HG03039 (cell line): ENCODE measurements around the gene PIP5K1C.

Experiments
- ATAC-seq: cut with Tn5 transposase; IDR thresholded peaks from one replicate; pipeline ENCODE4 v1.9.1; 2021; ENCODE audit warnings: mild to moderate bottlenecking, moderate library complexity; ENCODE audit not compliant: unreplicated experiment

The PIP5K1C gene

GRCh38 chr19:3722443-3723109, 22.3 kb upstream of the PIP5K1C start:
- no peak for ATAC-seq

- no peak for ATAC-seq
Observed at GRCh38 chr19:3721887-3722442, 21.7 kb upstream of the PIP5K1C start.

- ATAC-seq = no peak
Observed at GRCh38 chr19:3721131-3721886, 21.0 kb upstream of the PIP5K1C start.

GRCh38 chr19:3720349-3720917, 20.2 kb upstream of the PIP5K1C start:
- no peak for ATAC-seq

GRCh38 chr19:3719868-3720267, 19.6 kb upstream of the PIP5K1C start:
- ATAC-seq = no peak

- no peak for ATAC-seq
Observed at GRCh38 chr19:3716147-3716668, 15.9 kb upstream of the PIP5K1C start.

- no peak for ATAC-seq
Observed at GRCh38 chr19:3712663-3713611, 12.7 kb upstream of the PIP5K1C start.

GRCh38 chr19:3710265-3710812, 10.1 kb upstream of the PIP5K1C start:
- ATAC-seq = no peak

- ATAC-seq = no peak
Observed at GRCh38 chr19:3708207-3708931, 8.1 kb upstream of the PIP5K1C start, which contains the start of gene TJP3. TJP3 (plus strand) TSS chr19:3708384; CDS start chr19:3728433, 20,049 bp downstream.

GRCh38 chr19:3707868-3708206, 7.6 kb upstream of the PIP5K1C start:
- no peak for ATAC-seq

- ATAC-seq = no peak
Observed at GRCh38 chr19:3701200-3701599, 932 bp upstream of the PIP5K1C start.

- peak; percentile 19 for ATAC-seq
Observed at GRCh38 chr19:3699741-3700241, 477 bp downstream of the PIP5K1C start.

- no peak for ATAC-seq
Observed at GRCh38 chr19:3698974-3699740, 1.1 kb downstream of the PIP5K1C start.

- ATAC-seq = no peak
Observed at GRCh38 chr19:3698386-3698950, 1.8 kb downstream of the PIP5K1C start.

- no peak for ATAC-seq
Observed at GRCh38 chr19:3697671-3698385, 2.4 kb downstream of the PIP5K1C start.

- no peak for ATAC-seq
Observed at GRCh38 chr19:3697094-3697493, 3.2 kb downstream of the PIP5K1C start.

- no peak for ATAC-seq
Observed at GRCh38 chr19:3696660-3696995, 3.6 kb downstream of the PIP5K1C start.
